B cell (primary cell): ENCODE results near the gene NOTCH1. TPM values are rescaled to one million over a fixed set of nuclear protein-coding genes. Genes with fewer than 3 reads are reported as not detected.

ENCODE experiments used
- ATAC-seq: fragments of 200-7000 bp; cut with Tn5 transposase; one replicate; pipeline ENCODE4 v1.10.0; 2021; ENCODE audit warnings: low read depth, mild to moderate bottlenecking, moderate number of reproducible peaks, moderate library complexity
- CTCF ChIA-PET: fragments of 350-600 bp; sonication (Branson Sonifier 250); formaldehyde crosslinking; loops from one replicate; lab custom pipeline; 2021; ENCODE audit warnings: antibody characterized with exemption, inconsistent platforms; lab: Charles Lee
- POLR2A ChIA-PET: fragments of 350-600 bp; sonication (Branson Sonifier 250); formaldehyde crosslinking; loops from one replicate; lab custom pipeline; 2021; ENCODE audit warnings: antibody characterized with exemption; lab: Charles Lee
- DNase-seq: peaks from one replicate; pipeline ENCODE4 v3.0.0; 2013
- H2AFZ ChIP-seq: 2 replicates; pipeline ENCODE4 v1.6.1; 2012; ENCODE audit warnings: mild to moderate bottlenecking, low read depth, low read length; ENCODE audit not compliant: insufficient read depth, poor library complexity, severe bottlenecking
- H3K27ac ChIP-seq, 2 donors: 1 replicate in 1 of 2; 2 replicates in 1 of 2; pipeline ENCODE4 v1.5.1; 2012 to 2013; ENCODE audit warnings: low read length in 2 of 2, mild to moderate bottlenecking in 2 of 2, moderate library complexity in 1 of 2
- H3K27me3 ChIP-seq, 4 experiments: fragments of 200-600 bp in 1 of 4; sonication (generic) in 1 of 4; replicated peaks in 1 of 4; 1 replicate in 2 of 4; 2 replicates in 2 of 4; pipeline versions ENCODE4 v1.6.1 to v1.7.0; 2013 to 2016; ENCODE audit warnings: low read length in 3 of 4, mild to moderate bottlenecking in 2 of 4, mixed read lengths in 1 of 4, moderate library complexity in 1 of 4; ENCODE audit not compliant: insufficient read depth in 4 of 4, control insufficient read depth in 3 of 4; ENCODE audit errors: control extremely low read depth in 1 of 4
- H3K36me3 ChIP-seq, 2 experiments: replicated peaks in 1 of 2; 1 replicate in 1 of 2; 2 replicates in 1 of 2; pipeline versions ENCODE4 v1.6.1 to v1.7.1; 2013; ENCODE audit warnings: low read length in 1 of 2; ENCODE audit not compliant: insufficient read depth in 2 of 2, control insufficient read depth in 1 of 2; ENCODE audit errors: control extremely low read depth in 1 of 2, extremely low read depth in 1 of 2
- H3K4me1 ChIP-seq, 2 donors: fragments of 200-600 bp in 1 of 2; sonication (generic) in 1 of 2; 1 replicate in 1 of 2; 2 replicates in 1 of 2; pipeline versions ENCODE4 v1.5.1 to v1.6.1; 2013 to 2017; ENCODE audit warnings: low read length in 2 of 2; ENCODE audit not compliant: control insufficient read depth in 2 of 2, insufficient read depth in 2 of 2
- H3K4me2 ChIP-seq: replicated peaks from 2 replicates; pipeline ENCODE3; 2012; ENCODE audit warnings: mild to moderate bottlenecking, low read depth, low read length; ENCODE audit not compliant: poor library complexity, severe bottlenecking
- H3K4me3 ChIP-seq, 5 experiments: fragments of 200-600 bp in 1 of 5; sonication (generic) in 1 of 5; 1 replicate in 3 of 5; 2 replicates in 2 of 5; pipeline versions ENCODE4 v1.5.1 to v1.7.0; 2011 to 2016; ENCODE audit warnings: low read length in 4 of 5, mild to moderate bottlenecking in 4 of 5, low read depth in 2 of 5, control low read depth in 1 of 5, moderate library complexity in 1 of 5; ENCODE audit not compliant: insufficient read depth in 1 of 5; ENCODE audit errors: control extremely low read depth in 1 of 5, extremely low read depth in 1 of 5
- H3K79me2 ChIP-seq: fragments of 200-600 bp; sonication (generic); one replicate; pipeline ENCODE4 v1.6.0; 2016; ENCODE audit warnings: low read length; ENCODE audit not compliant: control insufficient read depth, insufficient read depth
- H3K9ac ChIP-seq: fragments of 200-600 bp; sonication (generic); 2 replicates; pipeline ENCODE4 v1.6.1; 2017; ENCODE audit warnings: mild to moderate bottlenecking, low read length, moderate library complexity
- H3K9me3 ChIP-seq, 3 donors: one replicate each; pipeline versions ENCODE4 v1.6.1 to v1.7.1; 2013; ENCODE audit warnings: low read length in 2 of 3; ENCODE audit not compliant: control insufficient read depth in 2 of 3, insufficient read depth in 1 of 3; ENCODE audit errors: control extremely low read depth in 1 of 3
- H4K20me1 ChIP-seq: 2 replicates; pipeline ENCODE4 v1.6.0; 2012; ENCODE audit warnings: mild to moderate bottlenecking, low read length; ENCODE audit not compliant: insufficient read depth, control insufficient read depth, poor library complexity, severe bottlenecking
- H3K27ac Mint-ChIP-seq: one replicate; pipeline ENCODE4 v1.8.0; 2021; ENCODE audit warnings: mixed read lengths
- H3K27me3 Mint-ChIP-seq: one replicate; pipeline ENCODE4 v1.8.0; 2021; ENCODE audit warnings: mixed read lengths
- H3K4me1 Mint-ChIP-seq: one replicate; pipeline ENCODE4 v1.8.0; 2021; ENCODE audit warnings: mixed read lengths
- H3K4me3 Mint-ChIP-seq: one replicate; pipeline ENCODE4 v1.8.0; 2021; ENCODE audit warnings: mixed read lengths
- H3K9me3 Mint-ChIP-seq: one replicate; pipeline ENCODE4 v1.8.0; 2022; ENCODE audit warnings: mixed read lengths; ENCODE audit not compliant: insufficient read depth
- EZH2 ChIP-seq: IDR thresholded peaks from 2 replicates; pipeline ENCODE4 v1.6.1; 2012; ENCODE audit warnings: borderline replicate concordance, low read depth, mild to moderate bottlenecking, moderate library complexity, low read length; ENCODE audit not compliant: insufficient read depth, poor library complexity, severe bottlenecking
- WGBS: methylation state at CpG from one replicate; pipeline ENCODE4 v1.1.5; 2013; ENCODE audit warnings: missing lambda C conversion rate; ENCODE audit not compliant: insufficient coverage; 5-methylcytosine and 5-hydroxymethylcytosine counted together
- intact Hi-C: fragments of 100-400 bp; cut with micrococcal nuclease; formaldehyde crosslinking; loops from one replicate; pipeline ENCODE4 v1.10.0; 2022
- polyA plus RNA-seq: library from polyadenylated mRNA; depleted of rRNA; stranded (reverse); fragments of >200 nt; gene quantifications from 2 replicates; pipeline ENCODE4 v1.2.3, GENCODE V29; 2012
- total RNA-seq, 2 donors: library from RNA; stranded (reverse); fragments of 120-200 nt in 1 of 2; gene quantifications; 1 replicate in 1 of 2; 2 replicates in 1 of 2; pipeline versions ENCODE4 v1.2.3 to v1.2.4, GENCODE V29; 2013 to 2022
- TF ChIP-seq, protein P1 (sequence below): fragments of 200-600 bp; IDR thresholded peaks from one replicate; pipeline ENCODE4 v1.8.0; 2022; ENCODE audit warnings: antibody characterized with exemption, mild to moderate bottlenecking

Gene NOTCH1
- total and polyA plus RNA-seq, 2 donors (not counting 1 experiment from before 2014, with no cell fraction given), result 16.6 to 38.5 TPM

DNA sequence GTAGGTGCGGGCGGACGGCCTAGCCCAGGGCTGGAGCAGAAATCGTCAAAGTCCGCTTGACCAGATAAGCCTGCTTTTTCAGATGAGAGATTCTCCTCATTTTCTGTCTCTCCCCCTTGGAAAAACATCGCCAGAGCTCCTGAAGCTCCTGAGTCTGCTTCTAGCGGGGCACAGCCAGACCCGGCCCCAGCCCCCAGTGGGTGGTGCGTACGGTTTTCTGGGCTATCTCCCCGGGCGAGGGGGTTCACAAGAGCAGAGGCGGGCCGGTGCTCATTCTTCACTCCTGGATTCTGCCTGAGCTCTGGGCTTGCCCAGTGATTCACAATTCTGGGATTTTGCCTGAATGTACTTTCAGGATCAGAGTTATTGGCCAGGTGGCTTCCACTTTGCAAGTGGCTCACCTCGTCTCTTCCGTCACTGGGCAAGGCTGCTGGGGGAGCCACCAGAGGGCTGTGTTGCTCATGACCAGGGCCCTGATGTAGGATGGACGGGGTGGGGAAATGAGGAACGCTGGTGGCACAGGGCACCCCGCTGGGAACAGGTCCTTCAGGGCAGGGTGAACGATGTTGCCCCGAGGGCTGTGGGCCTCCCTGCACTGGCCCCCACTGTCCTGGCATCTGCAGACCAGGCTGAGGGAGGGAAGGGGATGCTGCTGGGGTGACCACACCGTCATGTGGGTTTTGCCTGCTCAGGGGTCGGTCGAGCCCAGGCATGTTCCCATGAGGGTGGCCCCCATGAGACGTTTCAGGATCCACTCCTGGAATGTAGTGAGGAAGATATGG, 69.3 kb downstream of the NOTCH1 start:
- peaks cover 0 to 64% of the 10 kb centered on the region in 2 experiments for H3K36me3 ChIP-seq
- no peak overlapping the region for H3K4me3 Mint-ChIP-seq
- peaks cover 98% of the 10 kb centered on the region for H4K20me1 ChIP-seq
- H3K9me3 ChIP-seq, result no peaks in the 10 kb centered on the region
- peaks cover 16% of the 10 kb centered on the region for H3K4me1 Mint-ChIP-seq
- no peaks in the 10 kb centered on the region for H3K27me3 Mint-ChIP-seq
- H3K27ac ChIP-seq, result no peak overlapping the region
- no peak for TF ChIP-seq EZH2
- TF ChIP-seq, protein P1, sequence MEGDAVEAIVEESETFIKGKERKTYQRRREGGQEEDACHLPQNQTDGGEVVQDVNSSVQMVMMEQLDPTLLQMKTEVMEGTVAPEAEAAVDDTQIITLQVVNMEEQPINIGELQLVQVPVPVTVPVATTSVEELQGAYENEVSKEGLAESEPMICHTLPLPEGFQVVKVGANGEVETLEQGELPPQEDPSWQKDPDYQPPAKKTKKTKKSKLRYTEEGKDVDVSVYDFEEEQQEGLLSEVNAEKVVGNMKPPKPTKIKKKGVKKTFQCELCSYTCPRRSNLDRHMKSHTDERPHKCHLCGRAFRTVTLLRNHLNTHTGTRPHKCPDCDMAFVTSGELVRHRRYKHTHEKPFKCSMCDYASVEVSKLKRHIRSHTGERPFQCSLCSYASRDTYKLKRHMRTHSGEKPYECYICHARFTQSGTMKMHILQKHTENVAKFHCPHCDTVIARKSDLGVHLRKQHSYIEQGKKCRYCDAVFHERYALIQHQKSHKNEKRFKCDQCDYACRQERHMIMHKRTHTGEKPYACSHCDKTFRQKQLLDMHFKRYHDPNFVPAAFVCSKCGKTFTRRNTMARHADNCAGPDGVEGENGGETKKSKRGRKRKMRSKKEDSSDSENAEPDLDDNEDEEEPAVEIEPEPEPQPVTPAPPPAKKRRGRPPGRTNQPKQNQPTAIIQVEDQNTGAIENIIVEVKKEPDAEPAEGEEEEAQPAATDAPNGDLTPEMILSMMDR, result no peak
- peaks cover 4% of the 10 kb centered on the region in 2 donors for H3K4me1 ChIP-seq
- no peak overlapping the region for H3K9ac ChIP-seq
- ATAC-seq (no peak), DNase-seq (no peak)
- POLR2A ChIA-PET, result no interaction called here
- H3K27ac Mint-ChIP-seq, result no peak overlapping the region
- H3K4me3 ChIP-seq, result no peak overlapping the region
- peaks cover 99% of the 10 kb centered on the region for H3K79me2 ChIP-seq
- 97% methylated on average over 24 of the region's 25 CpGs for WGBS
- no peaks in the 10 kb centered on the region for H3K9me3 Mint-ChIP-seq
- no peak overlapping the region for H3K4me2 ChIP-seq
- CTCF ChIA-PET, result no interaction called here
- intact Hi-C loops, result no loop called here
- H2AFZ ChIP-seq, result no peak overlapping the region
- no peaks in the 10 kb centered on the region for H3K27me3 ChIP-seq
